Effector memory CD8-positive, alpha-beta T cell (primary cell): ENCODE results near the gene LATS2.
"Not testable (repeated sequence)": the region's sequence is repeated elsewhere in the genome, so short reads cannot be mapped to it uniquely, and the experiment has no call there.

Experiments
- ATAC-seq: fragments of 150-1000 bp; cut with Tn5 transposase; replicated peaks from 2 replicates; pipeline ENCODE4 v1.10.0; 2021; ENCODE audit warnings: mild to moderate bottlenecking, moderate library complexity
- DNase-seq, 3 experiments: peaks; one replicate each; pipeline ENCODE4 v3.0.0; 2021
- H3K27ac Mint-ChIP-seq, 2 donors: one replicate each; pipeline ENCODE4 v1.8.0; 2022; ENCODE audit warnings: mild to moderate bottlenecking in 2 of 2, mixed read lengths in 2 of 2, moderate library complexity in 2 of 2
- H3K27me3 Mint-ChIP-seq, 2 donors: one replicate each; pipeline ENCODE4 v1.8.0; 2022; ENCODE audit warnings: mixed read lengths in 2 of 2
- H3K36me3 Mint-ChIP-seq: one replicate; pipeline ENCODE4 v1.8.0; 2022; ENCODE audit warnings: mild to moderate bottlenecking, moderate library complexity, mixed read lengths; ENCODE audit not compliant: insufficient read depth
- H3K4me1 Mint-ChIP-seq, 2 donors: one replicate each; pipeline ENCODE4 v1.8.0; 2022; ENCODE audit warnings: low read depth in 2 of 2, mixed read lengths in 2 of 2
- H3K4me3 Mint-ChIP-seq, 2 donors: one replicate each; pipeline ENCODE4 v1.8.0; 2022; ENCODE audit warnings: mild to moderate bottlenecking in 2 of 2, mixed read lengths in 2 of 2, moderate library complexity in 2 of 2
- H3K9me3 Mint-ChIP-seq, 2 donors: one replicate each; pipeline ENCODE4 v1.8.0; 2022; ENCODE audit warnings: mixed read lengths in 2 of 2

LATS2 gene

DNA sequence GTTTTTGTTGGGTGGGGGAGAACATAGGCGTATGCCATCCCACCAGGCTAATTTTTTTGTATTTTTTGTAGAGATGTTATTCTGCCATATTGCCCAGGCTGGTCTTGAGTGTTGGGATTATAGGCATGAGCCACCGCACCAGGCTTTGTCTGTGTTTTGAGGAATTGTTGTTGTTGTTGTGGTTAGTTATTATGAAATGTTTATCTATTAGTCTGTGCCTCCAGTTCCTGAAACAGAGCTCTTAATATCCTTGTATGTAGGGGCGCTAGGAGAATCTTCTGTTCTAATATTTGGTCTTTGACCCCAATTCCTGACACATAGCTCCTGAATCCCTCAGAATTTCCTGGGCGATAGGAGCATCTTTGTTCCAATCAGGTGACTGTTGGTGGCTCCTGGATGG lies 5.6 kb upstream of the LATS2 start:
- Mint-ChIP-seq H3K27me3 (peaks cover 8 to 18% of the 10 kb centered on the region in 2 donors), H3K36me3 (no peaks in the 10 kb centered on the region), H3K27ac (no peak overlapping the region), H3K9me3 (no peaks in the 10 kb centered on the region), H3K4me1 (peaks cover 3 to 8% of the 10 kb centered on the region in 2 donors), H3K4me3 (no peak overlapping the region)
- DNase-seq = no peak
- ATAC-seq = no peak

DNA sequence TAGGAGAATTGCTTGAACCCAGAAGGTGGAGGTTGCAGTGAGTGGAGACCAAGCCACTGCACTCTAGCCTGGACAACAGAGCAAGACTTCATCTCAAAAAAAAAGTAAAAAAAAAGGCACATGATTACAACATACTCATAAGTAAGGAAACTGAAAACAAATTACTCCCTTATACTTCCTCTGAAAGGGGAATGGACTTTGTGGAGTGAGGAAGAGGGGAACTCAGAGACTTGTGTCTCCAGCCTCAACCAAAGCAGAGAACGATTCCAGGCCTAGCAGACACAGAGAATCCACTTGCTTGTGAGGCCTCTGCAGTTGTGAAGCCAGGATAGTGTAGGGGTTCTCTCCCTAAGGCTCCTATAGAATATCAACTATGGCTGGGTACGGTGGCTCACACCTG lies 4.3 kb upstream of the LATS2 start:
- no peaks in the 10 kb centered on the region for H3K9me3 Mint-ChIP-seq
- H3K4me1 Mint-ChIP-seq = peaks cover 4 to 7% of the 10 kb centered on the region in 2 donors
- H3K4me3 Mint-ChIP-seq = no peak overlapping the region
- H3K36me3 Mint-ChIP-seq = no peaks in the 10 kb centered on the region
- ATAC-seq (no peak), DNase-seq (no peak)
- peaks cover 11 to 17% of the 10 kb centered on the region in 2 donors for H3K27me3 Mint-ChIP-seq
- no peak overlapping the region for H3K27ac Mint-ChIP-seq

DNA sequence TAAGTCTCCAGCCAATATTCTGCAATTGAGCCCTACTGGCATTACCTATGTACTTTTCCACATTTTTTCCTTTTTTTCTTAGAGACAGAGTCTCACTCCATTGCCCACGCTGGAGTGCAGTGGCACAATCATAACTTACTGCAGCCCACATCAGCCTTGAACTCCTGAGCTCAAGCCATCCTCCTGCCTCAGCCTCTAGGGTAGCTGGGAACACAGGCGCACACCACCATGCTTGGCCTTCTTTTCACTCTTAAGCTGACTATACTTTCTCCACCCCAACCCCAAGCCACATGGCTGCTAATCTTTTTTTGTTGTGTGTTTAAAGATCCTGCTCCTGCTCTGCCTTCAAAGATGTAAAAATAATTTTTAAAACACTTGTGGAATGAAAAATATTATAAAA lies 1.6 kb upstream of the LATS2 start:
- DNase-seq (no peak), ATAC-seq (no peak)
- peaks cover 4 to 7% of the 10 kb centered on the region in 2 donors for H3K4me1 Mint-ChIP-seq
- peaks cover 4% of the 10 kb centered on the region for H3K36me3 Mint-ChIP-seq
- no peaks in the 10 kb centered on the region for H3K9me3 Mint-ChIP-seq
- H3K4me3 Mint-ChIP-seq = peak overlapping the region in 1 of 2 donors; percentile 1
- H3K27me3 Mint-ChIP-seq = peaks cover 11 to 17% of the 10 kb centered on the region in 2 donors
- no peak overlapping the region for H3K27ac Mint-ChIP-seq

DNA sequence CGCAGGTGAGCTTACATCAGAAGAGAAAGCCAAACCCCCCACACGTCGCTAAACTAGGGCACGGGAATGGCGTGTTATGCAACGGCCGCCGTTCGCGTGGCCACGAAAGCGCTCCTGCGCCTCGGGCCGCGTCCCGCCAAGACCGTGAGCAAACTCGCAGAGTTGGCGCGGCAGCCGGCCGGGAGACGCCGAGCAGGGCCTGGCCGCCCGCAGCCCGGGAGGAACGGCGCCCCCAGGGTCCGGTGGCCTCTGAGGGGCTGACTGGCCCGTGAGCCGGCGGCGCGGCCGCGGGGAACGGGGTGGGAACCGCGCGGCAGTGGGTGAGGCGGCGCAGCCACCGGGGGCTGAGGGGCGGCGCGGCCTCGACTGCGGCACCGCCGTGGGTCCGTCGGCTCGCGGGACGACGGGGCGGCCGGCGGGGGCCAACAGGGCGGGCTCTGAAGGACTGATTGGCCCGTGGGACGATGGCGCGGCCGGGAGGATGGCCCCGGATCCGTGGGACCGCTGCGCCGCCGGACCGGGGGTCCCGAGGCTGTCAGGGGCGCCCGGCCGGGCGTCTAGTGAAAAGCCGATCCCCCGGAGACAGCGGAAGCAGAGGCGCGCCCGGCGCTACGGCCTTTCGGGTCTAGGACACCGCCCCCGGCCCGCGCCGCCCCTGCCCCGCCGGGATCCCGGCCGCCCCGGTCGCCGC lies 903 bp downstream of the LATS2 start:
- Mint-ChIP-seq H3K4me1 (peaks cover 4 to 11% of the 10 kb centered on the region in 2 donors), H3K9me3 (no peaks in the 10 kb centered on the region)

DNA sequence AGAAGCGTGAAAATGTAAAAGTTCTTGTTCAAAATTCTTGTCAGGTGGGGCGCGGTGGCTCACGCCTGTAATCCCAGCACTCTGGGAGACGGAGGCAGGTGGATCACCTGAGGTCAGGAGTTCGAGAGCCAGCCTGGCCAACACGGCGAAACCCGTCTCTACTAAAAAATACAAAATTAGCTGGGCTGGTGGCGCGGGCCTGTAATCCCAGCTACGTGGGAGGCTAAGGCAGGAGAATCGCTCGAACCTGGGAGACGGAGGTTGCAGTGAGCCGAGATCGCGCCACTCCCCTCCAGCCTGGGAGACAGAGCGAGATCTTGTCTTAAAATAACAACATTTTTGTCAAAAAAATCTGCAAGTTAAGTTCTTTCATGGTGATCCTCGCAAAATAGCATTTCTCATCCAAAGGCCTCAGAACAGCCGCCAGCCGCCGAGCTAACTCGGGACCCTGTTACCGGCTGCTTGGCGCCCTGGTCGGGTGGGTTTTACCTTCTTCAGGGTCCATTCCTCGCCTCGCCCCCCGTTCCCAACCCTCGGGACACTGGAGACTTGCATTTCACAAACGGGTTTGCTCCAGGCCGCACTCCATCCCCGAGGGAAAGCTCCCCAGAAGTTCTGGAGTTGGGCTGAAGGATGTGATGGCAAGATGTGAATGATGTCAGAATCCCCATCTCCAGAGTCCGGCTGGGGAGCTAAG lies 1.6 kb downstream of the LATS2 start:
- peaks cover 11 to 17% of the 10 kb centered on the region in 2 donors for H3K27me3 Mint-ChIP-seq
- H3K36me3 Mint-ChIP-seq = peaks cover 4% of the 10 kb centered on the region
- ATAC-seq = no peak
- H3K9me3 Mint-ChIP-seq = no peaks in the 10 kb centered on the region
- no peak for DNase-seq
- peak overlapping the region; percentile 59 to 72 for H3K4me3 Mint-ChIP-seq
- peaks cover 4 to 11% of the 10 kb centered on the region in 2 donors for H3K4me1 Mint-ChIP-seq
- H3K27ac Mint-ChIP-seq = peak overlapping the region in 1 of 2 donors; percentile 41

More for the DNA sequence above, 903 bp downstream of the LATS2 start:
- Mint-ChIP-seq H3K4me3 (peak overlapping the region; percentile 59 to 72), H3K27me3 (peaks cover 11 to 17% of the 10 kb centered on the region in 2 donors), H3K36me3 (peaks cover 4% of the 10 kb centered on the region), H3K27ac (no peak overlapping the region)
- DNase-seq (peak in 1 of 3 experiments; percentile 9), ATAC-seq (peak; percentile 34)

DNA sequence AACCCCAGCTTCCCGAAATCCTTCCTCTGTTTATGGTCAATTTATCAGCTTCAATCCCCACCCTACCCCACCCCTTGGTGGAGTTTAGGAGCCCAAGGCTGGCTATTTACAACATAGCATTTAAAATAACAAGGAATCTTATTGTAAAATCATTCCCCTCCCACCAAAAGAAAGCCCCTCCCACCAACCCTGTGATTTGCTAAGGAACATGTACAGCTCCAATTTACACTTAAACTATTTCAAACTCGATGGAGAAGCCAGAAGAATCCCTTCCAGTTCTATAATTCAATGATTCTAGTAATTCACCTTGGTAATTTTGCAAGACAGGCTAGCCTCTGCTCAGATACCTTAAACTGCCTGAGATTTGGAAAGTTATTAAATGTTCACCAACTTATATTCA lies 3.0 kb downstream of the LATS2 start:
- DNase-seq = no peak
- Mint-ChIP-seq H3K27ac (no peak overlapping the region), H3K27me3 (peaks cover 11 to 17% of the 10 kb centered on the region in 2 donors), H3K9me3 (no peaks in the 10 kb centered on the region), H3K4me1 (peaks cover 4 to 9% of the 10 kb centered on the region in 2 donors), H3K36me3 (peaks cover 4% of the 10 kb centered on the region), H3K4me3 (no peak overlapping the region)
- no peak for ATAC-seq

DNA sequence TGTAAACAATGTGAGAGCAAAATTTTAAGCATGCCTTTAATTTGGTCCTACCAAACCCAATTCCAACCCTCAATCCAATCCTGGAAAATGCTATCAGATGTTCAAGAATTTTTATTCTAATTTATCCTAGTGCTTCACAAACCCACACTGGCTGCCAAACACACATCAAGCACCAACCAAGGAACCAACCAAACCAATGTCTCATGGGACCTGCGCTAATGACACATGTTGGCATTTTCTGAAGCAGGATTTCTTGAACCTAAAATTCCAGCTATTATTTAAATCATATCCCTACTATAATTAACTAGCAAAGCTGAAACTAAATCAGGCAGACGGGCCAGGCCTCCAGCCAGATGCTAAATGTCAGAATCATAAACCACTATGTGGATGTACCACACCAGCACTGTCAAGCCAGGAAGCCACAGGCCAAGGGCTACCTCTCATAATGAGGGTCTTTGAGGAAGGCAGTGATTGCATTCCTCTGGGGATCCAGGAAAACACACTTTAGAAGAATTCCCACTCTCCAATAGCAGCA lies 5.8 kb downstream of the LATS2 start:
- no peak for ATAC-seq
- H3K27me3 Mint-ChIP-seq = no peaks in the 10 kb centered on the region
- peaks cover 11% of the 10 kb centered on the region for H3K36me3 Mint-ChIP-seq
- no peaks in the 10 kb centered on the region for H3K9me3 Mint-ChIP-seq
- no peak overlapping the region for H3K27ac Mint-ChIP-seq
- DNase-seq = no peak
- H3K4me3 Mint-ChIP-seq = no peak overlapping the region
- peaks cover 3 to 20% of the 10 kb centered on the region in 2 donors for H3K4me1 Mint-ChIP-seq

DNA sequence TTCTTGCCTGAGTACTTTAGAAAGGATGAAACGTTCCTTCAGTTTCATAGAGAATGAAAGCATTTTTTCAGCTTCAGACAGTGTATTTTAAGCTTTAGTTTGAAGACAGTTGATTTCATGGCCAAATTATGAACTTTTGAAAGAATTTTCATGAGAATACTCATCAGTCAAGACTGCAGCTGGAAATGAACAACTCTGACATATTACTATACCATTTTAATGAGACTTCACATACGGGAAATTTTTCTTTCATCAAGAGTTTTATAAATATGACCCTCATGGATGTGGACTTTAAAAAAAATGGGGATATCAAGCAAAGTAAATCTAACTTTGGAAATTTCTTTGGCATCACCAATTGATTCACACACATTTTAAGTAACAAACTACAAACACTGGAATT lies 6.4 kb downstream of the LATS2 start:
- Mint-ChIP-seq H3K9me3 (no peaks in the 10 kb centered on the region), H3K4me3 (no peak overlapping the region), H3K36me3 (peaks cover 9% of the 10 kb centered on the region), H3K27me3 (no peaks in the 10 kb centered on the region), H3K4me1 (peaks cover 3 to 22% of the 10 kb centered on the region in 2 donors), H3K27ac (no peak overlapping the region)
- no peak for DNase-seq
- no peak for ATAC-seq

DNA sequence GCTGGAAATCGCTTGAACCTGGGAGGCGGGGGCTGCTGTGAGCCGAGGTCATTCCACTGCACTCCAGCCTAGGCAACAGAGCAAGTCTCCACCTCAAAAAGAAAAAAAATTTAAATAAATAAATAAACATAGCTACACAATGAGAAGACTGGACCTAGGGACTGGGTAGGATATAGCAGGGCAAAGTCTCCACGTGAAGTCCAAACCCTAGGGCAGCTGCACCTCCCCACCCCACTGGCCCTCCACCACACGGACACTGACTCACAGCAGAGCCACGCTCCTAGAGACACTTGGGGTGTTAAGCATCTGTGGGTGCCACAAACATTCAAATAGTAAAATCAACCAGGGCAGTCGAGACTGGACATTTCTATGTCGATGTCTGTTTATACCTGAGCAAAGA lies 7.1 kb downstream of the LATS2 start:
- peaks cover 7% of the 10 kb centered on the region for H3K36me3 Mint-ChIP-seq
- H3K27me3 Mint-ChIP-seq = no peaks in the 10 kb centered on the region
- no peaks in the 10 kb centered on the region for H3K9me3 Mint-ChIP-seq

DNA sequence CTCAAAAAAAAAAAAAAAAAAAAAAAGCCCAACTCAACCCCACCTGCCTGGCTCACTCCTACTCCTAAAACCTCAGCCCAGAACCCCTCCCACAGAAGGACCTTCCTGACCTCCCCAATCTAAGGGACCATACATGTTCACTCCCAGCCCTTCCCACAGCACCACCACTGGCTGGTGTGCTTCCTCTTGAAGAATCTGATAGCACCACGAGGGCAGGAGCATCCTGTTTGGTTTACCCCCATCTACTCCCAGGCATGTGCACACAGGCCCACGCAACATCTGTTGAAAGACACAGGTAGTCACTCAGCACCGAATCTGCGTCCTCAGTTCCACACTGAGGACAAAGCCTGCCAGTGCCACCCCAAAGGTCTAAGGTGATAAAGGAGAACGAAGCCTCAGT lies 8.2 kb downstream of the LATS2 start:
- Mint-ChIP-seq H3K4me3 (peak overlapping the region in 1 of 2 donors; percentile 1), H3K27me3 (no peaks in the 10 kb centered on the region), H3K27ac (no peak overlapping the region), H3K4me1 (peaks cover 3 to 32% of the 10 kb centered on the region in 2 donors), H3K9me3 (no peaks in the 10 kb centered on the region), H3K36me3 (peaks cover 7% of the 10 kb centered on the region)
- ATAC-seq (peak; percentile 57), DNase-seq (no peak)

More for the DNA sequence above, 7.1 kb downstream of the LATS2 start:
- no peak for ATAC-seq
- peaks cover 3 to 28% of the 10 kb centered on the region in 2 donors for H3K4me1 Mint-ChIP-seq
- no peak overlapping the region for H3K27ac Mint-ChIP-seq
- DNase-seq = no peak
- H3K4me3 Mint-ChIP-seq = no peak overlapping the region

DNA sequence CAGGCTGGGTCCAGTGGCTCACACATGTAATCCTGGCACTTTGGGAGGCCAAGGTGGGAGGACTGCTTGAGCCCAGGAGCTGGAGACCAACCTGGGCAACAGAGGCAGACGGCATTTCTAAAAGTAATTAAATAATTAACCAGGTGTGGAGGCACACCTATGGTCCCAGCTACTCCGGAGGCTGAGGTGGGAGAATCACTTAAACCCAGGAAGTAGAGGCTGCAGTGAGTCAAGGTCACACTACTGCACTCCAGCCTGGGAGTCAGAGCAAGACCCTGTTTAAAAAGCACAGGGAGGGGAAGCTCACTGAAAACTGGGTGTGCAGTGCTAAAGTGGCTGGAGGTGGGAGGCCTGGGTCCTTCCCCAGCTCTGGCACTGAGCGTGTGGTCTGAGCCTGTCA lies 9.7 kb downstream of the LATS2 start:
- peaks cover 3 to 35% of the 10 kb centered on the region in 2 donors for H3K4me1 Mint-ChIP-seq
- ATAC-seq (no peak), DNase-seq (no peak)
- no peaks in the 10 kb centered on the region for H3K9me3 Mint-ChIP-seq
- no peak overlapping the region for H3K27ac Mint-ChIP-seq
- no peak overlapping the region for H3K4me3 Mint-ChIP-seq
- no peaks in the 10 kb centered on the region for H3K27me3 Mint-ChIP-seq
- H3K36me3 Mint-ChIP-seq = peaks cover 7% of the 10 kb centered on the region

DNA sequence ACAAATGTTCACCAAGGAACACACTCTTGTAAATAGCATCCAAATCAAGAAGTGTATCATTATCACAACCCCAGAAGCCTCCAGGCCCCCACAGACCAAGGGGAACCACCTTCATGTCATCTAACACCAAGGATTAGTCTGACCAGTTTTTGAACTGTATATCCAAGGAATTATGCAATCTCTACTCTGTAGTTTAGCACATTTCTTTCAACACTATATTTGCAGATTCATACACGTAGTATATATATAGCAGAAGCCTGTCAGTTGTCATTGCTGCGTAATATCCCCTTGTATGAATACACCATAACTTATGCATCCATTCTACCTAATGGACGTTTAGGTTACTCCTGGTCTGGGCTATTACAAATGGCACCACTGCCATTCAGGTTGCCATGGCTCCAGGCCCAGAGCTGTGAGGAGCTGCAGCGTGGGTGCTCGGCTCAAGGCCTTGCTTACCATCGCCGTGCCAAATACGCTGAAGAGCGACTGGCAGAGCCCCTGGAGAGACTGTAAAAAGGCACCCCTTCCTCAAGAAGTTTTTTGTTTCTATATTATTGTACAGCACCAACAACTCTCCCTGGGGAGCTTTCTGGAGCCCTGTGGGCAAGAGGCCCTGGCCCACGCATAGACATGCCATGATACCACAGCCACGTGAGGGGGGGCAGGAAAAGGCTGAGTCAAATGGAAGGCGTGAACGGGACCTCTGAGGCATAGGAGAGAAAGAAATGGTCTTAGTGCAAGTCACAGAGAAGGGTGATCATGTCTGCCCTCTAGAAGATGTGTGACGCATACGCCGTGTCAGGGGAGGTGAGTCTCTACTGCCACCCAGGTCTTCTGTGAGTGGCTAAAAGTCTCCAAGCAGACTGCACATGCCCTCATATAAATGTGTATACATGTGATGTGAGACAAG lies 10.8 kb downstream of the LATS2 start:
- peak; percentile 16 for ATAC-seq
- H3K4me1 Mint-ChIP-seq = peaks cover 3 to 32% of the 10 kb centered on the region in 2 donors
- no peak overlapping the region for H3K27ac Mint-ChIP-seq
- no peaks in the 10 kb centered on the region for H3K27me3 Mint-ChIP-seq
- H3K9me3 Mint-ChIP-seq = no peaks in the 10 kb centered on the region
- peaks cover 7% of the 10 kb centered on the region for H3K36me3 Mint-ChIP-seq
- DNase-seq = no peak
- H3K4me3 Mint-ChIP-seq = no peak overlapping the region

DNA sequence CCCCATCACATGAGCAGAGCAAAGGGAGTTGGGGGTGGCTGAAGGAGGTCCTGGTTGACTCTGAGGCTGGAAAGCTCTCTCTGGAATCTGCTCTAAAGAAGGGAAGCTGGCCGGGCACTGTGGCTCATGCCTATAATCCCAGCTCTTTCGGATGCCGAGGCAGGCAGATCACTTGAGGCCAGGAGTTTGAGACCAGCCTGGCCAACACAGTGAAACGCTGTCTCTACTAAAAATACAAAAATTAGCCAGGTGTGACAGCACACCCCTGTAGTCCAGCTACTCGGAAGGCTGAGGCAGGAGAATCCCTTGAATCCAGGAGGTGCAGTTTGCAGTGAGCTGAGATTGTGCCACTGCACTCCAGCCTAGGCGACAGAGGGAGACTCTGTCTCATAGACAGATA lies 11.7 kb downstream of the LATS2 start:
- not testable (repeated sequence) for H3K9me3 Mint-ChIP-seq, DNase-seq, H3K27me3 Mint-ChIP-seq, H3K27ac Mint-ChIP-seq, H3K4me3 Mint-ChIP-seq, ATAC-seq
- Mint-ChIP-seq H3K4me1 (peaks cover 3 to 32% of the 10 kb centered on the region in 2 donors), H3K36me3 (peaks cover 11% of the 10 kb centered on the region)
